Ascending aorta (tissue), 2 donors: ENCODE data around the gene APC2. TPM values are rescaled to one million over a fixed set of nuclear protein-coding genes. Genes with fewer than 3 reads are reported as not detected.

Experiments
- DNase-seq, 2 donors: peaks; one replicate each; pipeline ENCODE4 v3.0.0-alpha.2; 2019; ENCODE audit warnings: low spot score in 2 of 2
- H3K27ac ChIP-seq, 2 donors: fragments of 200-600 bp; sonication (generic); one replicate each; pipeline ENCODE4 v1.5.1; 2016 to 2017; ENCODE audit warnings: mild to moderate bottlenecking in 1 of 2
- H3K27me3 ChIP-seq: fragments of 200-600 bp; sonication (generic); one replicate; pipeline ENCODE4 v1.5.1; 2017
- H3K36me3 ChIP-seq, 2 donors: fragments of 200-600 bp; sonication (generic); one replicate each; pipeline ENCODE4 v1.5.1; 2016
- H3K4me1 ChIP-seq, 2 donors: fragments of 200-600 bp; sonication (generic); one replicate each; pipeline ENCODE4 v1.5.1; 2016 to 2017; ENCODE audit warnings: mild to moderate bottlenecking in 1 of 2
- H3K4me3 ChIP-seq, 2 donors: fragments of 200-600 bp; sonication (generic); one replicate each; pipeline ENCODE4 v1.5.1; 2016 to 2017; ENCODE audit warnings: mild to moderate bottlenecking in 1 of 2
- H3K9me3 ChIP-seq, 2 donors: fragments of 200-600 bp; sonication (generic); one replicate each; pipeline ENCODE4 v1.5.1; 2016
- CTCF ChIP-seq, 3 experiments: fragments of 200-600 bp in 2 of 3; fragments of 450-650 bp in 1 of 3; sonication (generic) in 2 of 3; IDR thresholded peaks; one replicate each; pipeline ENCODE4 v1.5.1; 2016 to 2019; ENCODE audit warnings: antibody characterized with exemption in 3 of 3, mild to moderate bottlenecking in 1 of 3, moderate library complexity in 1 of 3
- intact Hi-C: fragments of 100-400 bp; cut with DNase I; formaldehyde crosslinking; loops from one replicate; pipeline ENCODE4 v1.15.1; 2023
- total RNA-seq: library from RNA; depleted of rRNA; stranded (reverse); fragments of >200 nt; gene quantifications from one replicate; pipeline ENCODE4 v1.1.0, GENCODE V29; 2016

Gene APC2
- total RNA-seq, 1 donor from 2014 or later = not detected

GRCh38 chr19:1471010-1471514 lies 21.1 kb downstream of the APC2 start:
- no peak for DNase-seq
- Histone ChIP-seq H3K4me1 (peaks cover 37 to 41% of the 10 kb centered on the region in 2 donors), H3K36me3 (peaks cover 6 to 17% of the 10 kb centered on the region in 2 donors), H3K27ac (no peak overlapping the region), H3K9me3 (no peaks in the 10 kb centered on the region), H3K27me3 (peaks cover 63% of the 10 kb centered on the region), H3K4me3 (peak overlapping the region; percentile 23 to 63)
- intact Hi-C loops = no loop called here
- no peak for TF ChIP-seq CTCF (IDR thresholded peaks at IDR 0.05)

- Histone ChIP-seq H3K4me1 (peaks cover 37 to 41% of the 10 kb centered on the region in 2 donors), H3K27me3 (peaks cover 57% of the 10 kb centered on the region), H3K4me3 (peak overlapping the region; percentile 23 to 63), H3K36me3 (peaks cover 6 to 23% of the 10 kb centered on the region in 2 donors), H3K27ac (no peak overlapping the region), H3K9me3 (no peaks in the 10 kb centered on the region)
- no peak for DNase-seq
- TF ChIP-seq CTCF (IDR thresholded peaks at IDR 0.05) = no peak
- intact Hi-C loops = no loop called here
Observed at GRCh38 chr19:1471515-1472160, 21.7 kb downstream of the APC2 start.

- Histone ChIP-seq H3K9me3 (no peaks in the 10 kb centered on the region), H3K36me3 (peaks cover 6 to 24% of the 10 kb centered on the region in 2 donors), H3K4me1 (peaks cover 34 to 38% of the 10 kb centered on the region in 2 donors), H3K27me3 (peaks cover 49% of the 10 kb centered on the region), H3K4me3 (no peak overlapping the region), H3K27ac (no peak overlapping the region)
- TF ChIP-seq CTCF (IDR thresholded peaks at IDR 0.05) = no peak
- no peak for DNase-seq
- intact Hi-C loops = no loop called here
Observed at GRCh38 chr19:1472231-1473084, 22.5 kb downstream of the APC2 start.

GRCh38 chr19:1473085-1473851 lies 23.3 kb downstream of the APC2 start:
- Histone ChIP-seq H3K27me3 (peaks cover 41% of the 10 kb centered on the region), H3K4me1 (peaks cover 27 to 35% of the 10 kb centered on the region in 2 donors)
- intact Hi-C loops = no loop called here

More at GRCh38 chr19:1473085-1473851, 23.3 kb downstream of the APC2 start:
- Histone ChIP-seq H3K27ac (no peak overlapping the region), H3K4me3 (no peak overlapping the region), H3K9me3 (no peaks in the 10 kb centered on the region), H3K36me3 (peaks cover 6 to 24% of the 10 kb centered on the region in 2 donors)
- no peak for TF ChIP-seq CTCF (IDR thresholded peaks at IDR 0.05)
- no peak for DNase-seq
